GM06990 (cell line): ENCODE data around the gene MYT1.

Experiments used
- DNase-seq: peaks from one replicate; pipeline ENCODE4 v3.0.0-alpha.2; 2011; ENCODE audit not compliant: insufficient read length; ENCODE audit errors: extremely low read depth
- H3K27me3 ChIP-seq: replicated peaks from 2 replicates; pipeline ENCODE4 v1.6.0; 2011; ENCODE audit warnings: low read length; ENCODE audit not compliant: control insufficient read depth, insufficient read depth
- H3K36me3 ChIP-seq: 2 replicates; pipeline ENCODE4 v1.5.1; 2011; ENCODE audit warnings: low read length; ENCODE audit not compliant: control insufficient read depth, insufficient read depth
- H3K4me3 ChIP-seq: replicated peaks from 2 replicates; pipeline ENCODE4 v1.5.1; 2011; ENCODE audit warnings: low read depth, mild to moderate bottlenecking, control low read depth, low read length
- CTCF ChIP-seq: IDR thresholded peaks from 2 replicates; pipeline ENCODE4 v1.5.1; 2011; ENCODE audit warnings: low read length, control low read depth, mild to moderate bottlenecking, inconsistent platforms; ENCODE audit not compliant: insufficient read depth, poor library complexity, severe bottlenecking

The MYT1 gene

DNA sequence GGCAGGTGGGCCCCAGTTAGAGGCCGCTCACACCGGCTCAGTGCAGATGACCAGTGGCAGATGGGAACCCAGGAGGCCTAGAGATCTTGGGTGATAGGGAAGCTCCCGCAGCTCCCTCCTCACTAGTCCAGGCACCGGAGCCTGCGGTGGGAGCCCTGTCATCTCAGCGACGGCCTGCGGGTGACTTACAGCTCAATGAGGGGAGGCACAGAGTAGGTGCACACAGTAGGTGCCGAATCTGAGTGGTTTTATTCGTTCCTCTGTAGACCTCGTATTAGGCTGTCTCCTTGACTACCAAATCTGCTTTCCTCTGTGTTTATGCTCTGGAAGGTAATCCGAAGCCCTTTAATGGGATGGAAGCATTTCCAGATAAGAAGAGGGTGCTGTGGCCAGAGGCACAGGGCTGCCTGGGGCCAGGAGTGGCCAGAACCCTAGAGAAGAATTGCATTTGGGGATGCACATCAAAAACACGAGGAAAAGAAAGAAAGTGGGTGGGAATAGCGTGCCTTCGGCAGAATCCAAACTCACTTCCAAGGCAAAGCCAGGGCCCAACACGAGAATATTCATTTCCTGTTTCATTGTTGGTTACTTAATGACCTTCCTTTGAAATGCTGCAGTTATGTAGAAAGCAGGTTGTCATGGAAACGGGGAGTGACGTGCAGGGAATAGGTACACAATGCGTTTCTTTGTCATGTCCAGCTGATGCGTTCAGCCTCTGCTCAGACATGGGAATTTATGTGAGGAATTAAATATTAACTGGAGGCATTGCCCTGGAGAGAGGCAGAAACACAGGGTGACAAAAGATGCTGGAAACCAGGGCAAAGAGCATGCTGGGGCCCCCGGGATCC is 24.7 kb downstream of the MYT1 start:
- TF ChIP-seq CTCF, result no peak
- DNase-seq, result no peak
- H3K27me3 ChIP-seq, result no peaks in the 10 kb centered on the region
- no peaks in the 10 kb centered on the region for H3K36me3 ChIP-seq
- no peak overlapping the region for H3K4me3 ChIP-seq

DNA sequence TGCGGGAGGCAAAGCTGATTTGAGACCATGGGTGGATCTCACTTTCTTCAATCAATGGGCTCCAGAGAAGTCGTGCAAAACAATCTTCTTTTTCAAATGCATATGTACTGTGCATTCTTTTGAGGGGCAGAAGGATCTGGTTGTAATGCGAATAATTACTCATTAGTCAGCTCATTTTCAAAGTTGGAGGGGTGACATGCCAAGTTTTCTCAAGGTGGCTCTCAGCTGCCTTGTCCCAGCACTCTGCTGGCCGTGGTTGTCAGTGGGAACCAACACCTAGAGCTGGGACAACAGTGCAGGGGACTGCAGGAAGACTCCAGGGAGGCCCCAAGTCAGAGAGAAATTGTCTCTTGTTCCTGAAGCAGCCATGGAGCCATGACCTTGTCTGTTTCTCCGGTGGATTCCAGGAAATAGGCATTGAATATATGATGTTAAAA is 25.3 kb downstream of the MYT1 start:
- no peak for TF ChIP-seq CTCF
- no peaks in the 10 kb centered on the region for H3K27me3 ChIP-seq
- H3K4me3 ChIP-seq, result no peak overlapping the region
- H3K36me3 ChIP-seq, result no peaks in the 10 kb centered on the region
- DNase-seq, result no peak

GRCh38 chr20:64189986-64190385 is 25.7 kb downstream of the MYT1 start:
- no peak overlapping the region for H3K4me3 ChIP-seq
- H3K27me3 ChIP-seq, result no peaks in the 10 kb centered on the region
- no peaks in the 10 kb centered on the region for H3K36me3 ChIP-seq
- no peak for TF ChIP-seq CTCF
- DNase-seq, result no peak

GRCh38 chr20:64191002-64191401 is 26.8 kb downstream of the MYT1 start:
- no peak overlapping the region for H3K4me3 ChIP-seq
- H3K36me3 ChIP-seq, result no peaks in the 10 kb centered on the region
- H3K27me3 ChIP-seq, result no peaks in the 10 kb centered on the region
- no peak for TF ChIP-seq CTCF
- DNase-seq, result no peak

GRCh38 chr20:64192406-64192805 is 28.2 kb downstream of the MYT1 start:
- no peaks in the 10 kb centered on the region for H3K27me3 ChIP-seq
- no peak for DNase-seq
- TF ChIP-seq CTCF, result no peak
- no peak overlapping the region for H3K4me3 ChIP-seq
- H3K36me3 ChIP-seq, result no peaks in the 10 kb centered on the region
